HG03457 (cell line): ENCODE measurements around the gene P2RY2.

Source experiments
- ATAC-seq: cut with Tn5 transposase; IDR thresholded peaks from one replicate; pipeline ENCODE4 v1.9.1; 2021; ENCODE audit warnings: moderate number of reproducible peaks; ENCODE audit not compliant: unreplicated experiment

The P2RY2 gene

DNA sequence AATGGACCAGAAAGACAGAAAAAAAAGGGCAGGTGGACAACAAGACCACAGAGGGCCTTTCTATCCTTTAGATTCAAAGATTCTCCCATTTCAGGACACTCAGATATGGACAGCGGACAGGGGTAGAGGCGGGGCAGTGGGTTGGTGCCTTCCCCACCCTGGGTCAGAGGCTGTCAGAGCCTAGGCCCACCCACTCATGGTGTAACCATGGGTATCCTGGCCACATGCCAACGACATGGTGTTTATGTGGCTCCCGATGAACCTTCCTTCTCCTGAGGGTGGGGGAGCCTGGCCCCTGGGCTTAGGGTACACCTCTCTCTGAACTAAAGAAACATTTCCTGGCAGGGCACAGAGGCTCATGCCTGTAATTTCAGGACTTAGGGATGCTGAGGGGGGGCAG is 14.3 kb upstream of the P2RY2 start:
- no peak for ATAC-seq

GRCh38 chr11:73204711-73205121 is 13.4 kb upstream of the P2RY2 start:
- no peak for ATAC-seq

GRCh38 chr11:73205661-73206343 is 12.3 kb upstream of the P2RY2 start:
- no peak for ATAC-seq

- no peak for ATAC-seq
These were observed 11.3 kb upstream of the P2RY2 start for GRCh38 chr11:73206801-73207200.

DNA sequence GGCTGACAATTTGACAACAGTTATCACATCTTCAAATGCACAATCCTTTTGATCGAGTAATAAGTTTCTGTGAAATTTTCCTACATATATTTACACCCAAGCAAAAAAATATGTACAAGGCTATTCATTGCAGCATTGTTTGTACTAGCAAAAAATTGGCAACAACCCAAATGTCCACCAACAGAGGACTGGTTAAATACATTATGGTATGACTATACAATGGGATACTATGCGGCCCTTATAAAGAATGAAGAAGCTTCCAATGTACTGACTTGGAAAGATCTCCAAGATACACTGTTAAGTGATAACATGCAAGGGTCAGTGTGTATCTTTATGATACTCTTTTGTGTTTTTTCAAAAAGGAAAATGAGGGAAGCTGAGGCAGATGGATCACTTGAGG is 8.2 kb upstream of the P2RY2 start:
- no peak for ATAC-seq

- ATAC-seq = no peak
These were observed 7.0 kb upstream of the P2RY2 start for GRCh38 chr11:73210916-73211667.

GRCh38 chr11:73213196-73214143 is 4.6 kb upstream of the P2RY2 start:
- no peak for ATAC-seq

DNA sequence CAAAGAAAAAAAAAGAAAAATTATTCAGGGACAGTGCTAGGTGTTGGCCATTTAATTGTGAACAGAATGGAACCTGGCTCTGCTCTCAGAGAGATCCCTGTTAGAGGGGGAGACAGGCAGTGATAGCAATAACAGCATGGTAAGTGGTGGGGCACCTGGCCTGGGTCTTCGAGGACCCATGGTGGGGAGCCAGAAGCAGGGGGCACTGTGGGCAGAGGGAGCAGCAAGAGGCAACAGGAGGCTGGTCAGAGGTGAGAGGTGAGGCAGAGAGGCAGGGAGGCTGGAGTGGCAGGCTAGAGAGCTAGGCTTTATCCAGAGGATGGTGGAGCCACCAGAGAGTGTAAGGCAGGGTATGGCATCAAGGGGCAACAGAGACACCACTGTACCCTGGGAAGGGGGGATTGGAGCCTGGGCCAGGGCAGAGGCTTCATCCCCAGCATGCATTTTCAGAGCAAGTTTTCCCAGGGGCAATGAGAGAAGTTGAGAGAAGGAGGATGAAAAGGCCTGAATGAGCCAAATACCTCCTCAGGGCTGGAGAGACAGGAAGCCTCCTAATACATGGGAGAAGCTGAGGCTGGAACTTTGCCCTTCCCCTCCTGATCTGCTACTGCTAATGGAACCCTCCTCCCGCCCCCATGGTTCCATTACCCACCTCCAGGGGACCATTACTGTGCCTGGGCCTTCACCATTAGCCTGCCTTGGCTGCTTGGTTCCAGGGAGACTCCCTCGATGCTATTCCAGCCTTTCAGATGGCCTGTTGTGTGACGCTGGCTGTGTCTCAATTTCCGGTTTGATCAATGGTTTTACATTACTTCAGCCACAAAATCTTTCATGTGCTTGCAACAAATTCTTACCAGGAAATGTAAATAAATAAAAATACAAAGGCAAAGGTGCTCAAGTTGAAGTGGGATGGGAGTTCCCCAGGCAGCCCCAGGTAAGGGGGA is 2.6 kb upstream of the P2RY2 start:
- ATAC-seq = no peak

DNA sequence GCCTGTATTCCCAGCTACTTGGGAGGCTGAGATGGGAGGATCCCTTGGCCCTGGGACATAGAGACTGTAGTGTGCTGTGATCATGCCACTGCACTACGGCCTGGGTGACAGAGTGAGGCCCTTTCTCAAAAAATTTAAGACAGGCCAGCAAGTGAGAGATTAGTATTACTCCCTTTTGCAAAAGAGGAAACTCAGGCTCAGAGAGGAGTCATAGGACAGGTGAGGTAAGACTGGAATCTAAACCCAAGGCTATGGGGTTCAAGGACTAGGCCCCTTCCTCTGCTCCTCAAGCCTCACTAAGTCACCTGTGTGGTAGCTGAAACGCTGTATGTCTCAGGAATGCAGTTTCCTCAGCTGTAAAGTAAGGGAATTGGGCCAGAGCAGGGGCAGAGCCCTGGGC is 1.6 kb upstream of the P2RY2 start:
- no peak for ATAC-seq

DNA sequence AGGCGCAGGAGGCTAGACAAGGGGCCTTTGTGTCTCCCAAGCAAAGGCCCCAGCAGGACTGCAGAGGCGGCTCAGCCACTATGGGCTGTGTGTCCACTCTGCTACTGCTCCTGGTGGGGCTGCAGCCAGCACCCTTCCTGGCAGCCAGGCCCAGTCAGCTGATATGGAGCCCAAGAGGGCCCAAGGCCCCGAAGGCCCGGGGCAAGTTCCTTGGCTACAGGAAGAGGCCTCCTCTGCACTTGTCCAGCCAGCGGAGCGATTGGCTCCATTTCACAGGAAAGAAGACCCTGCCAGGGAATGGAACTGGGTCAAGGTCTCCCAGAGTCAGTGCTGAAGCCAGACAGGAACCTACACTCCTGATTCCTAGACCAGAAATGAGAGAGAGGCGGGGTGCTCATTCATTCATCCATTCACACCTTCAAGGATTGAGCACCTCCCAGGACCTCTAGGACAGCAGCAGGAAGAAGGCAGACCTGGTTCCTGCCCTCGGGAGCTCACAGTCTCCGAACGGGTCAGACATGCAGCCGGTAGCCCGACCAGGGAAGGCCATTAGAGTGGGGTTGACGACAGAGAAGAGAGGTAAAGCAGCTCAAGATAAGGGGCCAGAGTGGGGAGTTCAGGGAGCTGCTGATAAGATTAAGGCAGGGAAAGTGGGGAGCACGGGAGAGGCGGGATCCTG is 811 bp upstream of the P2RY2 start:
- no peak for ATAC-seq

DNA sequence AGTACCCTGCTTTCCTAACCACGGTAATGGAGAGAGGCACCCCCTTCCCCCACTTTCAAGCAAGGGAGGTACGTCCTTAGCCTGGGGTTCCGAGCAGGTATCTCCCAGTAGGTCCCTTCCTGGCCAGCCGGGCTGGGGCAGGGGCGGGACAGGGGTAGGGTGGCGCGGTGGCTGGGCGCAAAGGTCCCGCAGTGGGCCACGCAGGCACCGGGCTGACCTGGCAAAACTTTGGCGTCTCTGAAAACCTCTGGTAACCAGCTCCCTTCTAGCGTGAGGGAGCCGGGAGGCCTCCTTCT is 323 bp upstream of the P2RY2 start:
- ATAC-seq = no peak

- ATAC-seq = no peak
These were observed 742 bp downstream of the P2RY2 start for GRCh38 chr11:73218830-73219215.

DNA sequence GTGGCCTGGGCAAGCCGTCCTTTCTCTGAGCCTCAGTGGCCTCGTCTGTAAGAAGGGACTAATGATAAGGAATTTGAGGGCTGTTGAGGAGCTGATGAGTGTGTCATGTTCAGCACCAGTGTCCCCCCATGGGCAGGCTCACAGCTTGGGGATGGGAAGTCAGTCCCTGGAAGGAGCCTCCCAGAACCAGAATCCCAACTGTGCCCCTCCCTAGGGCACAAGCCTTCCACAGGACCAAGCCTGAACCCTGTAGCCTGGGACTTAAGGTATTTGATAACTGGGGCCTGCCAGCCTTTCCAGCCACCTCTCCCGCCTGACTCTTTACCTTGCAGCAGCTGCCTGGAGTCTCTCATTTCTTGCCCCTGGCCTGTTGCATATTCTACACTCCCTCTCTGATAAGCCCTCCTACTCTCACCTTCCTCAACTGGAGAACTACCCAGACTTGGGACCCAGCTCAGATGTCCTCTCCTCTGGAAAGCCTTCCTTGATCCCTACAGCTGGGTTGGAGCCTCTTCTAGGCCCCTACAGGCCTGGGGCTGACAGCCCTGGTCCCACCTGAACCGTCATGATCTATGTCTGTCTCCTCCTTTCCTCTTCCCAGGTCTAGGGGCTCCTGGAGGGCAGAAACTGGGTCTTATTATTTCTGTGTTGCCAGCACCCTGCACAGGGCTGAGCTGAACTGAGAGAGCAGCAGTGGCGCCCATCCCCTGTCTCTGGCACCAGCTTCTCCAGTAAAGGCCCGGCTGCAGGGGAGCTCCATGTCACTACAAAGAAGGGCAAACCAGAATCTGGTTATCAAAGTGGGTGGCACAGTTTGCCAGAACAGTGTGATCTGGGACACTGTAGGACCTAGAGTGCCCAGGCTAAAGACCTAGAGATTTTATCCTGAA is 1.6 kb downstream of the P2RY2 start:
- ATAC-seq = no peak

DNA sequence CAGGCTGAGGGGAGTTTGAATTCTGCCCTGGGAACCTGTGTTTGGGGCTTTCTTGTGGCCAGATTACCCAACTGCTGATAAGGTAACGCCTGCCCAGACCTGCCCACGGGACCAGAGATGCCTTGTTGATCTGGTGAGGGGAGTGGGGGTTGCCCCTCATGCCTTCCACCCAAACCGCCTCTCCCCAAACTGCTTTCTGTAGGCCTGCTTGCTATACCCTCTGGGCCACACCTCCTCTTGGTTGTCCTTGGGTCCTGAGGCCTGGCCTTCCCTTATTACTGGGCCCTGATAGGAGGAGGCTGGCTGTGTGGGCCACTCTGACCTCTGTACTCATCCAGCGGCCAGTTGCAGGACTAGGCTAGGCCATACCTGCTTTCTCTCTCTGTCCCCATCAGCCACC is 3.4 kb downstream of the P2RY2 start:
- no peak for ATAC-seq

DNA sequence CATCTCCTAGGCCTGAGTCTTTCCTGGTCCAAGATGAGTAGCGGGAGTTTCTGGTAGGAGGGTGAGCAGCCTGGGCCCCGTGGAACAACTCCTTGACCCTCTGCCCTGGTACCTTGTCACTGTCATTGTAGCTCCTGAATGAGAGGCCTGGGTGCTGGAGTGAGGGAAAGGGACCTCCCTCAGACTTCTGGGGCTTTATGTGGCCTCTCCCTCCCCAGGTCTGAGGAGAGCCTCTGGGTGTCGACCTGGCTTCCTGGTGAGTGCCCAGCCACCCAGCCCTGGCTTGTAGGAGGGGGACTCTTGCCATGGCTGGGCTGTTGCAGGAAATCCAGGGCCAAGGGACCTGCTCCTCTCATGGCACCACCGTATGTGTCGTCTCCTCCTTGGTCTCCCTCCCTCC is 3.9 kb downstream of the P2RY2 start:
- ATAC-seq = no peak

GRCh38 chr11:73223998-73224730 is 6.1 kb downstream of the P2RY2 start:
- no peak for ATAC-seq

DNA sequence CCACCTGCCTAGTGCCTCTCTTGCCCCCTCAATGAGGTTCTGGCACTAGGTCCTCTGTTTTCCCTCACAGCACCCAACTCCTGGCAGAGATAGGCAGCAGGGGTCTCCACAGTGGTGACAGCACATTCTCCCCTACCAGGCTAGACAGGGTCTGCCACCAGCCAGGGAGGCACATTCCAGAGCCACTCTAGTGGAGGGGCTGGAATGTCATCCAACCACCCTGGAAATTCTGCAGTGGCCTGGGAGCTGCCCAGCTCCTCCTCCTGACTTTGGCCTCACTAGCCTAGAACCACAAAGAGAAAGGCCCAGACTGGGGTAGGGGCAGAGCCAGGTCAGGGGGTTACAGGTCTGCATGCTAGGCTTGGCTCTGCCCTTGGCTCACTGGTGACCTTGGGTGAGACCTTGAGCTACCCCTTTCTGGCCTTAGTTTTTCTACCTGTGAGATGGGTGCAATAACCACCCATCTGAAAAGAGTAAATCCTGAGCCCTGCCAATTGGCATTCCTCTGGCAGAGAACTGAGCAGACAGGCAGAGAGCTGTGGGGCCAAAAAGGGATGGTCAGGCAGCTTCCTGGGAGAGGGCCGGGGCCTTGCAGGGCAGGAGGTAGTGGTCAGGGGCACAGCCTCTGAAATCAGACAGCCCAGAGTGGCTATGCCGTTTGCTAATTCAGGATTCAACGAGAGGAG is 7.1 kb downstream of the P2RY2 start:
- ATAC-seq = no peak

GRCh38 chr11:73225851-73226250 is 7.8 kb downstream of the P2RY2 start:
- no peak for ATAC-seq
